HG03442 (cell line): ENCODE data around the gene MMP25.
A peak's percentile ranks its signal among the peaks of the same experiment; 100 is the strongest.

Experiments
- ATAC-seq: cut with Tn5 transposase; IDR thresholded peaks from one replicate; pipeline ENCODE4 v1.9.1; 2021; ENCODE audit warnings: mild to moderate bottlenecking, moderate library complexity; ENCODE audit not compliant: unreplicated experiment

The MMP25 gene

DNA sequence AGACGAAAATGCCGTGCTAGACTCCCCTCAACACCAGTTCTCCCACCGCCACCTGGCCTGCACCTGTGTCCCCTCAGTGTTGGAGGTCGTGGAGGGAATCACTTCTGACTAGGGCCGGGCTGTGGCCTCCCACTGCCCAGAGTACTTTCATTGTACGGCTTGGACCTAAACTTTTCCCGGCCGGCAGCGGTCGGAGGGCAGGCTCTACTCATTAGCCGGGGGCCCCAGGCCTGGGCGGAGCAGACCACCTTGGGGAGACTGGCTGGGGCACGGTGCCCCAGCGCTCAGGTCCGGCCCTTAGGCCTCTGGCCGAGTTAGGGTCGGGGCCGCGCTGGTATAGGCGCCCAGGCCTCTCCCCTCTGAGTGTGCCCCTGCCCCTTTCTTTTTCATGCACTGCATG, 29.0 kb upstream of the MMP25 start:
- no peak for ATAC-seq

DNA sequence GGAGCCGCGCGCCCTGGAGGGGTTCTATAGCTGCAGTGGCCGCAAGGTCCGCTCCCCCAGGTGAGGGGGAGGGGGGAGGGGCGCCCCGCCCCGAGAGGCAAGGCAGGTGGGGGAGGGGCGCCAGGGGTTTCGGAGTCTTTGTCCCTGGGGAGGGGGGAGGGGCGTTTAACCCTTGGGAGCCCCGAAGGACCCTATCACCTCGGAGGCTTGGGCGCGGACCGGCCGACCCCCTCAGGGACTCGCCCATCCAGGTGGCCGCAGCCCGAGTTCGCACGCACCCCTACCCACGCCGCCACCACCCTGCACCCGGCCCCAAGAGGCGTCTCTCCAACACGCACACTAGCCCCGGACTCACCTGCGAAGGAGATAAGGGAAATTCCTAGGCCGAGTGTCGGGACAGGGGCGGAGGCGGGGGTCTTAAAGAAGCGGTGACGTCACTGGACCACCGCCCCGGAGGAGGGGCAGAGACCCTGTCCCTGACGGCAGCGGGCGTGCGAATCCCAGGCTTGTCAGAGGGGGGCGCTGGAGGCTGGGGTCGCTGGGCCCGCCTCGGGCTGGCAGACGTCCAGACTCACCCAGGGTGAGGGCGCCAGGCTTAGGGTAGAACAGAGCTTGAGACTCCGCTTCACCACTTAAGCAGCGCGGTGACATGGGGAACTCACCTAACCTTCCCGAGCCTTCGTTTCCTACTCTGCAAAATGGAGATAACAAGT, 28.4 kb upstream of the MMP25 start, which contains the start of gene CLDN6:
TSS of gene CLDN6 (minus strand) at position 390 of the 713 bp plus-strand sequence. CDS start 2,162 bp downstream, outside the sequence.
- ATAC-seq, result no peak

DNA sequence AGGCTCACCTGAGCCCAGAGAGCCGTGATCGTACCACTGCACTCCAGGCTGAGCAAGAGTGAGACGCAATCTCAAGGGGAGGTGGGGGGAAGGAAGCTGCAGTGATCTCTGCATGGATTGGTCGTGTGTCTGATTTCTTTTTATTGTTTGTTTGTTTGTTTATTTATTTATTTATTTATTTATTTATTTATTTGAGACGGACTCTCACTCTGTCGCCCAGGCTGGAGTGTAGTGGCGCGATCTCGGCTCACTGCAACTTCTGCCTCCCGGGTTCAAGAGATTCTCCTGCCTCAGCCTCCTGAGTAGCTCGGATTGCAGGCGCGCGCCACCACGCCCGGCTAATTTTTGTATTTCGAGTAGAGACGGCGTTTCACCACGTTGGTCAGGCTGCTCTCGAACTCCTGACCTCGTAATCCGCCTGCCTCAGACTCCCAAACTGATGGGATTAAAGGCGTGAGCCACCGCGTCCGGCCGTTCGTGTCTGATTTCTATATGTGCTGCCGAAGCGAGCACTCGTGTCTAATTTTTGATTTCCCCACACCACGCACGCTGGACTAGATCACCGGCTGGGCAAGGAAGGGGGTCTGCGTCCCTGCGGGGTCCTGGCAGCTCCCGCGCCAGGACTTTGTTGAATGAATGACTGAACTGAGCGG, 26.6 kb upstream of the MMP25 start:
- no peak for ATAC-seq

DNA sequence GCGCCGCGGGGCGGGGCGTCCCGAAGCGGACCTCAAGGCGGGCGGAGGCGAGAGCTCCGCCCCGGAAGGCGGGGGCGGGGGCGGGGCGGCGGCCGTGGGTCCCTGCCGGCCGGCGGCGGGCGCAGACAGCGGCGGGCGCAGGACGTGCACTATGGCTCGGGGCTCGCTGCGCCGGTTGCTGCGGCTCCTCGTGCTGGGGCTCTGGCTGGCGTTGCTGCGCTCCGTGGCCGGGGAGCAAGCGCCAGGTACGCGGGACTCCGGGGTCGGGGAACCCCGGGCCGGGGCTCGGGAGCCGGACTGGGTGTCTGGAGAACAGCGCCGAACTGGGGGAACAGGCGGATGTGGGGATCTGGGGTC, 26.1 kb upstream of the MMP25 start, which contains the start of gene TNFRSF12A:
TSS of gene TNFRSF12A (plus strand) at position 122 of the 357 bp plus-strand sequence. CDS start at position 152, 30 bp downstream.
- ATAC-seq, result no peak

DNA sequence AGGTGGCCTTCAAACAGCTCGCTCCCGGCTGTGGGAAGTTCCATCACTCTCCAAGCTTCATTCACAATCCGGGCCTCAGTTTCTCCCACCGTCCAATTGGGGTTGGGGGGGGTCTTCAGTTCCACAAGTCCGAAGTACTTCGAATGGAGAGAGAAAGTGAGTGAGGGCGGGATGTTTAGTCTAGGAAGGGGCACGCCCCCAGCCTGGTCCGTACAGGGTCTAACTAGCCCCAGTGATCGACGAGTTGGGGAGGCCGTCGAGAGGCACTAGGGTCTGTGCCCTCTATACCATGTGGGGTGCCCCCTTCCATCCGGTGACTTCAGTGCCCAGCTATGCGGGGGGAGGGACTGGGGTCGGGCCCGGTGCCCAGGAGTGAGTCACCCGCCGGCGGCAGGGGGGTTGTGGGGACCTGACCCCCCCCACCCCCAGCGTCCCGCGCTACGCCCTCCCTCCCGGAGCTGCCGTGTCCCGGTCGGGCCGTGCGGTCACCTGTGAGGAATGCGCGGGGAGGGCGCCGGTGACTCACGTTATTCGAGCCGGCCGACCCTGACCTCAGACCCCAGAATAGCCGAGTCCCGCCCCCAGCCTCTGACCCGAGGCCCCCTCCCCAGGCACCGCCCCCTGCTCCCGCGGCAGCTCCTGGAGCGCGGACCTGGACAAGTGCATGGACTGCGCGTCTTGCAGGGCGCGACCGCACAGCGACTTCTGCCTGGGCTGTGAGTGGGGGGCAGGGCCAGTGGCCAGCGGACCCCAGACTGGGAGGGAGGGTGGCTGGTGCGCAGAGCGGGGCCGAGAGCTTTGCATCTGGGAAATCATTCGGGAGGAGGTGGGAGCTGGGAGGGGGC, 25.5 kb upstream of the MMP25 start:
- ATAC-seq, result no peak

DNA sequence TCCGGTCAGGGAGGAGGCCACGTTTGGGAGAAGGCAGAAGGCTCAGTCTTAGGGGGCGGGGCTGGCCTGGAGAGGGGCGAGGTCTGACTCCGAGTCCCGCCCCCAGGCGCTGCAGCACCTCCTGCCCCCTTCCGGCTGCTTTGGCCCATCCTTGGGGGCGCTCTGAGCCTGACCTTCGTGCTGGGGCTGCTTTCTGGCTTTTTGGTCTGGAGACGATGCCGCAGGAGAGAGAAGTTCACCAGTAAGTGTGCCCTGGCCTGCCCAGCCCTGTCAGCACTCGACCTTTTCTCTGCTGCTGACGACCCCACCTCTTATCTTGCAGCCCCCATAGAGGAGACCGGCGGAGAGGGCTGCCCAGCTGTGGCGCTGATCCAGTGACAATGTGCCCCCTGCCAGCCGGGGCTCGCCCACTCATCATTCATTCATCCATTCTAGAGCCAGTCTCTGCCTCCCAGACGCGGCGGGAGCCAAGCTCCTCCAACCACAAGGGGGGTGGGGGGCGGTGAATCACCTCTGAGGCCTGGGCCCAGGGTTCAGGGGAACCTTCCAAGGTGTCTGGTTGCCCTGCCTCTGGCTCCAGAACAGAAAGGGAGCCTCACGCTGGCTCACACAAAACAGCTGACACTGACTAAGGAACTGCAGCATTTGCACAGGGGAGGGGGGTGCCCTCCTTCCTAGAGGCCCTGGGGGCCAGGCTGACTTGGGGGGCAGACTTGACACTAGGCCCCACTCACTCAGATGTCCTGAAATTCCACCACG, 24.7 kb upstream of the MMP25 start:
- ATAC-seq, result no peak

DNA sequence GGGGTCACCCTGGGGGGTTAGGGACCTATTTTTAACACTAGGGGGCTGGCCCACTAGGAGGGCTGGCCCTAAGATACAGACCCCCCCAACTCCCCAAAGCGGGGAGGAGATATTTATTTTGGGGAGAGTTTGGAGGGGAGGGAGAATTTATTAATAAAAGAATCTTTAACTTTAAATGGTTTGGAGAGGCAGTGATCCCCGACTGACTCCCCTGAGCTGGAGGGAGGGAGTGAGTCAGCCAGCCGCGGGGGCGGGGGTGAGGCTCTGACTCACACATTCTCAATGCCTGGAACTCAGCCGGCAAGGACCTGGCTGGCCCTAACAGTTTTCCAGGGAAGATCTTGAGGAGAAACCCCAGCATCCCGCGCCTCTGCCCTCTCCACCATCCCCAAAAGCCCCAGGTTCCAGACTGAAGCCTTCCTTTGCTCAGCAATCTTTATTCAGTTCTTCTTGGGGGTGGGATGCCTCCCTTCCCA, 24.1 kb upstream of the MMP25 start:
- no peak for ATAC-seq

DNA sequence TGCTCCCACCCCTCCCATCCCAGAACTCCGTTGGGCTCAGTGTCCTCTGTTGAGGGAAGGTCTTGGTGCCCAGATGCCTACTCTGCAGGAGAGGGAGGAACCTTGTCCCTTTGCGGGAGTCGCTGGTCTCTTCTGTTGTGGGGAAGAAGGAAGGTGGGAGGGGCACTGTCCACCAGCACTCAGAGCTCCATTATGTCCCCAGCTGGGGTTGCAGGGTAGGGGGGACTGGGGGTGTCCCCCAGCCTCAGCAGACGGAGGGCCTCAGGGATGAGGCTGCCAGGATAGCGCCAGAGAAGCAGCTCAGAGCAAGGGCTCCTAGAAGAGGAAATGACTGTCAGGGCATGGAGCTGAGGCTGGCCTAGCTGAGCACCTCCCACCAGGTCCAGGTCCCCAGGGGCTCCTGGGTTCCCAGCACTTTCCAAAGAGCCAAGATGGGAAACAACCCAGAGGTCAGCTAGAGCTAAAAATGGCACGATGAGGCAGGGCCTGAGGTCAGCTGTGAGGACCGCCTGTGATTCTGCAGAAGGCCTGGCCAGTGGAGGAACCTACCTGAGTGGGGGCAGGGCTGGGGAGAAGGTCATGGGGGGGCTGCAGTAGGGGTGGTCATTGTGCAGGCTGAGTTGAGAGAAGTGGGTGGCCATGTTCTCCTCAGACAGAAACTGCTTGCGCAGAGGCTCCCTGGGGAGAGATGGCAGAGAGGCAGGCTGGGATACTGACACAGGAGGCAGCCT, 23.5 kb upstream of the MMP25 start:
- no peak for ATAC-seq

DNA sequence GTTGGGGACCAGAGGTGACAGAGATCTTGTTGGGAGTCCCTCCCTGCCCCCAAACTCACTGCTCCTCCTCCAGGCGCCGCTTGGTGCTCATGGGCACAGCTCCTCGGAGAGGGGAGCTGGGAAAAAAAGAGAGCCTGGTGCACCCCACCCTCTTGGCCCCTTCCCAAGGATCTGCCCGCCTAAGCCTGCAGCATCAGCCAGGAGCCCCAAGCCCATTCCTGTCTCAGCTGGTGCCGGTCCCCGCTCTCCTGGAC, 23.0 kb upstream of the MMP25 start:
- ATAC-seq, result no peak

DNA sequence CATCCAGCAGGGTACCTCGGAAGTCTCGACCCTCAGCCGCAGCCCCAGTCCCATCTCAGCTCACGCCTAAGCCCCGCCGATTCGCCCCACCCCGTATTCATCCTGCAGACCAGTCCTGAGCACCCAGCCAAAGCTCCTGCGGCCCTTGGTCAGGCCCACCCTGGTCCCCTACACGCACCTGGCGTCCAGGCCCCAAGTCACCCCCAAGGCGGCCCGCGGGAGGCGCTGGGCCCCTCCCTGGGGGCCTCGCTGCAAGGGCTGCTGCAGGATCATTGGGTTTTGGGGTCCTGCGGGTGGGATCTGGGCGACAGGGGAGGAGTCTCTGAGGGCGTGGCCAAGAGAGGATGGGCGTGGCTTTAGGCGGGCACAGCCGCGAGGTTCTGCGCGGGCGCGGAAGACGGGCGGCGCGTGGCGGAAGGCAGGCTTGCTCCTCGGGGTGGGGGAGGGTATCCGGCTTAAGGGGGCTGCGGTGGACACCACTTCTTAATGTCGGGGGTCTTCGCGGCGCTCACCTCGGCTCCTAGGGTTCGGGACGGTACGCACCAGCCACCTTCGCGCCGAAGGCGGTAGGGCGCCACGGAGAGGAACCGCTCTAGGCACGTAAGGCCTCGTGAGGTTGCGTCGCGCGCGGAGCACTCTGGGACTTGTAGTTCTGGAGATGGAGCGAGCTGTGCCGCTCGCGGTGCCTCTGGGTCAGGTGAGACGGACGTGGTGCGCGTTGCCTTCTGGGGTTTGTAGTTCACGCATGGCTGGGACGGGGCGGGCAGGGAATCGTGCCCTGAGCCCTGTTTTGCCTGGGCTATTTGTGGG, 22.5 kb upstream of the MMP25 start, which contains the start of the genes HCFC1R1 and THOC6:
TSS of gene HCFC1R1 (minus strand) at position 274 of the 810 bp plus-strand sequence. CDS start at position 273, 1 bp downstream.
TSS of gene THOC6 (plus strand) at position 367 of the 810 bp plus-strand sequence. CDS start at position 659, 292 bp downstream.
- peak; percentile 66 for ATAC-seq

DNA sequence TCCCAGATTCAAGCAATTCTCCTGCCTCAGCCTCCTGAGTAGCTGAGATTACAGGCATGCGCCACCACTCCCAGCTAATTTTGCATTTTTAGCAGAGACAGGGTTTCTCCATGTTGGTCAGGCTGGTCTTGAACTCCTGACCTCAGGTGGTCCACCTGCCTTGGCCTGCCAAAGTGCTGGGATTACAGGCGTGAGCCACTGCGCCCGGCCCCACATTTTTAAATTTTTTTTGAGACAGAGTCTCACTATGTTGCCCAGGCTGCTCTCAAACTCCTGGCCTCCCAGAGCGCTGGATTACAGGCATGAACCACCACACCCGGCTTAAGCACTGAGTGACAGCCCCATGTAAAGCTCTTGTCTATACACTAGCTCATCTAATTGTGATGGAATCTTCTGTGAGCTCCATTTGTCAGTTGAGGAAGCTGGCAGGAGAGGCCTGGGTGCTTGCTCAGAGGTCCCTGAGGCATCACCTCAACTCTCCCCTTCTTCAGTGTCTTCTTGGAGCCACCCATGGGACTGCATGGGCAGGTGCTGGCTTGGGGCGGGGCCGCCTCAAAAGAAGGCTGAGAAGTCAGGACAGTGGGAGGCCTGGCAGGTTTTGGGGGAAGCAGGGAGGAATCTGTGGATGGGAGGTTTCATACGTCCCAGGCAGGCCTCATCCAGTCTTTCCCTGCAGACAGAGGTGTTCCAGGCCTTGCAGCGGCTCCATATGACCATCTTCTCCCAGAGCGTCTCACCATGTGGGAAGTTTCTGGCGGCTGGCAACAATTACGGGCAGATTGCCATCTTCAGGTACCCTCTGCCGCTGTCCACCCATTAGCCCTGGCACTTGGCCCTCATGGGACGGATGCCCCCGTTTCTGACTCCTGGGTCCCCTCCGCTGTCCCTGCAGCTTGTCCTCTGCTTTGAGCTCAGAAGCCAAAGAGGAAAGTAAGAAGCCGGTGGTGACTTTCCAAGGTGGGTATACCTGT, 21.0 kb upstream of the MMP25 start:
- ATAC-seq, result no peak

DNA sequence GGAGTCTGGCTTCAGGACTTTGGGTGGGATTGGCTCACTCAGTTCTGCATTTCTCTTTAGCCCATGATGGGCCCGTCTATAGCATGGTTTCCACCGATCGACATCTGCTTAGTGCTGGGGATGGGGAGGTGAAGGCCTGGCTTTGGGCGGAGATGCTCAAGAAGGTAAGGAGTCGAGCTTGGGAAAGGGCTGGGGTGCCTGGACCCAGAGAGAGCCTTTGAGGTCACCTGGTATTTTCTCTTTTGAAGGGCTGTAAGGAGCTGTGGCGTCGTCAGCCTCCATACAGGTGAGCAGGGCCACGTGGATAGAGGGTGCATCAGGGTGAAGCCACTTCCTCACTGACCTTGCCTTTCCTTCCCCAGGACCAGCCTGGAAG, 20.4 kb upstream of the MMP25 start:
- no peak for ATAC-seq

DNA sequence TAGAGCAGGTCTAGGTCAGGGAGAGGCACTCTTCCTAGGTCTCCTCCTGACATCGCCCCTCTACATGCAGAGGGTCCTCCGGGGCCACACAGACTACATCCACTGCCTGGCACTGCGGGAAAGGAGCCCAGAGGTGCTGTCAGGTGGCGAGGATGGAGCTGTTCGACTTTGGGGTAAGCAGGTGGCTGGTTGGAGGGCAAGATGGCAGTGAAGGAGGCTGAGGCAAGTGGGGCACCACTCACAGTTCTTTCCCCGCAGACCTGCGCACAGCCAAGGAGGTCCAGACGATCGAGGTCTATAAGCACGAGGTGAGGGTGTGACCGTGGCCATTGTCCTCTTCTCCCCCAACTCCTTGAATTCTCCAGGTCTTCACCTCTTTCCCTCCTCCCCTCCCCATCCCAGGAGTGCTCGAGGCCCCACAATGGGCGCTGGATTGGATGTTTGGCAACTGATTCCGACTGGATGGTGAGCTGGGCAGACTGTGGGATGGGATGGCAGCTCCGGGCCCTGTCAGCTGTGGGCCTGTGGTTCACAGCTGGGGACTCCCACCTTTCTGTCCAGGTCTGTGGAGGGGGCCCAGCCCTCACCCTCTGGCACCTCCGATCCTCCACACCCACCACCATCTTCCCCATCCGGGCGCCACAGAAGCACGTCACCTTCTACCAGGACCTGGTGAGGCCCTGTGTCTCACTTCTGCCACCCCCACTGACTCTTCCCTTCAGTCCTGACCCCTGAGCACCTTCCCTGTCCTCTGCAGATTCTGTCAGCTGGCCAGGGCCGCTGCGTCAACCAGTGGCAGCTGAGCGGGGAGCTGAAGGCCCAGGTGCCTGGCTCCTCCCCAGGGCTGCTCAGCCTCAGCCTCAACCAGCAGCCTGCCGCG, 19.5 kb upstream of the MMP25 start:
- no peak for ATAC-seq

DNA sequence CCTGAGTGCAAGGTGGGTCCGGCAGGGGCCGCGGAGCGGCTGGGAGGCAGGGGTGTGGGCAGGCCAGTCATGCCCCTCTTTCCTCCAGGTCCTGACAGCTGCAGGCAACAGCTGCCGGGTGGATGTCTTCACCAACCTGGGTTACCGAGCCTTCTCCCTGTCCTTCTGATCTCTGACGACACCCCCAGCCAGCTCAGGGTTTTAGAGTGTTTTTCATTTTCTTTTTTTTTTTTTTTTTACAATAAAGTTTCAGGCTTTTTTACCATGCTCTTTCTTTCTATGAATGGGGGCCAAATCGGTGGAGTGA, 18.9 kb upstream of the MMP25 start:
- no peak for ATAC-seq

DNA sequence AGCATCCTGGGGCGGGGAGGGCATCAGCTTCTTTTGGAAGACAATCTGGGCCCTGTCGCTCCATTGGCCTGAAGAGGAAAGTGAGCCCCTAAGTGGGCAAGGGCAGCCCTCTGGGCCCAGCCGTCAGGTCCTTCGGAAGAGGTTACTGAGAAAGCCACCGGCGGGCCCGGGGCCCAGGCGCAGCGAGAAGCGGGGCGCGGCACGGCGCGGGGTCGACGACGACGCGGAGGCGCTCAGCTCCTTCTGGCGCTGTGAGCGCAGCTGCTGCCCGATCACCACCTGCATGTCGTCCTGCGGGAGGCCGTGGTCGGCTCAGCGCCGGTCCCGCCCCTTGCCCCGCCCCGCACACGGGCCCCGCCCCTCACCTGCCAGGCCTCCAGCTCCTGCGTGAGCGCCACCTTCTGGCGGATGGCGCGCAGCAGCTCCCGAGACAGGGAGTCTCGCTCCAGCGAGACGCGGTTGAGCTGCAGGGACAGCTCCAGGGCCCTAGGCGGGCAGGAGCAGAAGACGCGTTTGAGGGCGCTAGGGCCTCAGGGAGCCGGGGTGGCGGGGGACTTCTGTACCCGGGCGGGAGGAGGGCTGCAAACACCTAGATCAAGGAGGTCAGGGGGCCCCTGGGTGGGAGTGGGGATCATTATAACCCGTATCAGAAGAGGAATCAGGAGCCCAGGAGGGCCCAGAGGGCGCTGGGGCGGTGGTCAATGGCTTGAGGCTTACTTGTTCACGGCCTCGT, 18.2 kb upstream of the MMP25 start:
- ATAC-seq, result no peak

DNA sequence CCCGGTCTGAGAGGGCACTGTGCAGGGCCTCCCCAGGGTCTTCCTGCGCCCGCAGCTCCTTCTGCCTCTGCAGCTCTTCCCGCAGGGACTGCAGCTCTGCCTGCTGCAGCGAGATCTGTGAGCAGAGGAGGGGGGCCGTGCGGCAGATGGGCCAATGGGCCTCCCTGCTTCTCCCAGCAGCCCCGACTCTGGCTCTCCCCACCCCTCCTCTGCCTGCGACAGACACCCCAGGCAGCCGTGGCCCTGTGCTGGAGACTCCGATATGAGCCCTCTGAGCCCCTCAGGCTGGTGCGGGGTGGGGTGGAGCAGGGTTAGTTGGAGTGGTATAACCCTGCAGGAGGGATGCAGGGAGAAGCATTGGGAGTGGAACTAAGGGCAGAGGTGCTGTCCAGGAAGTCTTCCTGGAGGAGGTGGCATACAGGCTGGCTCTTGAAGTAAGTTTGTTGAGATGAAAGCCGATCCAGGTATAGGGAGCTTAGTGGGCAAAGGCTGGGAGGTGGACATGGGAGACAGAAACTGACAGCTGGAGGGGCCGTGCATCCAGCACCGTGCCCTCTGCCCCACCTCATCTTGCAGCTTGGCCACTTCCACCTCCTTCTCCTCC, 17.5 kb upstream of the MMP25 start:
- ATAC-seq, result no peak
